GM21737 (cell line): ENCODE data around the gene RAB11A.
A peak's percentile ranks its signal among the peaks of the same experiment; 100 is the strongest.
"Not testable (repeated sequence)": the region's sequence is repeated elsewhere in the genome, so short reads cannot be mapped to it uniquely, and the experiment has no call there.

Experiments used
- ATAC-seq: cut with Tn5 transposase; IDR thresholded peaks from one replicate; pipeline ENCODE4 v1.9.1; 2021; ENCODE audit warnings: mild to moderate bottlenecking, moderate library complexity; ENCODE audit not compliant: unreplicated experiment

The RAB11A gene

GRCh38 chr15:65841121-65841930 is 28.0 kb upstream of the RAB11A start:
- no peak for ATAC-seq

DNA sequence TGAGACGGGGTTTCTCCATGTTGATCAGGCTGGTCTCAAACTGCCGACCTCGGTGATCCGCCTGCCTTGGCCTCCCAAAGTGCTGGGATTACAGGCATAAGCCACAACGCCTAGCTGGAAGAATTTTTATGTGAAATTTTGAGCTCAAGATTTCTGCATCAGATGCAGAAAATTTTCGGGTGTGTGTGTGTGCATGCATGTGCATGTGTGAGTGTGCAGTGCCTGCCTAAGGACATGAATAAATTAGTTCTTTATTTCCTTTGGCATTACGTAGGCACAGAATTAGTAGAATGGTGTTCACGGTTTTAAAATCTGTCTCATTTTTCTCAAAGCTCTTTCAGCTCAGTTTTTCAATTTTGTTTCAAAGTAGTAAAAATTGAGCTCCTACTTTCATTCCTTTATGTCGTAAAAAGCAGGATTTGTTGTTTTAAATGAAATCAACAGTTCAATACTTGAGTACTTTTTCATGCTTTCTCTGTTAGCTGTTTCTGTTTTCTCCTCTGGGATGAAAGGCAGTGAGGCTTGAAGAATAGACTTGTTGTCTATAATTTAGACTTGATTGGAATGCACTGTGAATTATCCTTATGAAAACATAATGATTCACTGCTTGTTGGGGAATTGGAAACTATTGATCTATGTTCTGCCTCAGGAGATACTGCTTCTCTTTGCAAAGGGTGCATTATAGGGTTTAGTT is 23.3 kb upstream of the RAB11A start:
- no peak for ATAC-seq

DNA sequence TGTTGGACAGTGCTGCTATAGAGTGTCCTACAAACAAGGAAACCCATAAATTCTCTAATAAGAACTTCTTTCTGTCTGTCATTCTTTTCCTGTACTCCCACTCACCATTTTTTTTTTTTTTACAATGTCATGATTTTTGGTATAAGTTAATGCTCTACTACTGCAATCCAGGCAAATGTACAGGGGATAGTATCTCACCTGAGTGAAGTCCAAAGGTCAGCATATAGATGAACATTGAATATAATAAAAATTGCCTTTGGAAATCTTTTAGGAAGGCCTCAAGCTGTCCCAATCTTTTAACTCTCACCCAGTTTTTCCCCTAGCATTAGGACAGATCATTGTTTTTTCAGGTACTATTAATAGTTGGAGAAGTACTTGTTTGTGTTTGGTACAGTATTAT is 21.3 kb upstream of the RAB11A start:
- ATAC-seq: no peak

- ATAC-seq: no peak
Measured at GRCh38 chr15:65851981-65852380, 17.3 kb upstream of the RAB11A start.

GRCh38 chr15:65856821-65857455 is 12.4 kb upstream of the RAB11A start:
- no peak for ATAC-seq

GRCh38 chr15:65857718-65858402 is 11.4 kb upstream of the RAB11A start:
- ATAC-seq: no peak

DNA sequence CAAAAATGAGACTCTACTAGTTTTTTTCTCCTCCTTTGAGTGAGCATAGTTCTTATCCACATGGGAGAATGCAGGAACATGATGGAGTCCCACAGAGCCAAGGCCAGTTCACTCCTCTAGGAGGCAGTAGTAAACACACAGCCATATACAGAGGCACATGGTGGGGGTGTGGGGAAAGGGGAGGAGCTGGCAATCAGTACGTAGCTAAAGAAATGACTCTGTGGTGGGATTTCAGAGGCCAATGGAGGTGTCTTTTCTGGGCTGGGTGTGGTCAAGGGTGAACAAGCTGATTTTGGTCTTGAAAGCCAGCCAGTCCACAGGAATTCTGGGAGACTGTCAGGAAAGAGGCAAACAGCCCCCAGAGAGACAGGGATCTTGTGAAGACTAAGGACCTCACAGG is 6.6 kb upstream of the RAB11A start:
- no peak for ATAC-seq

DNA sequence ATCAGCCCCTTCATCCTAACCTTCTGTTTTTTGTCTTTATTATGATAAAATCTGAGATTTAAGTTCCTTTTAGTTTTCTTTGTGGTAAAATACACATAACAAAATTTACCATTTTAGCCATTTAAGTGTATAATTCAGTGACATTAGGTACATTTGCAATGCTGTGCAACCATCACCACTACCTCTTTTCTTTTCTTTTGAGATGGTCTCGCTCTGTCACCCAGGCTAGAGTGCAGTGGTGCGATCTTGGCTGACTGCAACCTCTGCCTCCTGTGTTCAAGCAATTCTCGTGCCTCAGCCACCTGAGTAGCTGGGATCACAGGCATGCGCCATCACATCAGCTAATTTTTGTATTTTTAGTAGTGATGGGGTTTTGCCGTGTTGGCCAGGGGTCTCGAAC is 6.2 kb upstream of the RAB11A start:
- ATAC-seq: no peak

- no peak for ATAC-seq
Measured at GRCh38 chr15:65867244-65867643, 2.0 kb upstream of the RAB11A start.

- not testable (repeated sequence) for ATAC-seq
Measured at GRCh38 chr15:65867933-65868332, 1.4 kb upstream of the RAB11A start.

- ATAC-seq: no peak
Measured at GRCh38 chr15:65868546-65869125, 655 bp upstream of the RAB11A start.

DNA sequence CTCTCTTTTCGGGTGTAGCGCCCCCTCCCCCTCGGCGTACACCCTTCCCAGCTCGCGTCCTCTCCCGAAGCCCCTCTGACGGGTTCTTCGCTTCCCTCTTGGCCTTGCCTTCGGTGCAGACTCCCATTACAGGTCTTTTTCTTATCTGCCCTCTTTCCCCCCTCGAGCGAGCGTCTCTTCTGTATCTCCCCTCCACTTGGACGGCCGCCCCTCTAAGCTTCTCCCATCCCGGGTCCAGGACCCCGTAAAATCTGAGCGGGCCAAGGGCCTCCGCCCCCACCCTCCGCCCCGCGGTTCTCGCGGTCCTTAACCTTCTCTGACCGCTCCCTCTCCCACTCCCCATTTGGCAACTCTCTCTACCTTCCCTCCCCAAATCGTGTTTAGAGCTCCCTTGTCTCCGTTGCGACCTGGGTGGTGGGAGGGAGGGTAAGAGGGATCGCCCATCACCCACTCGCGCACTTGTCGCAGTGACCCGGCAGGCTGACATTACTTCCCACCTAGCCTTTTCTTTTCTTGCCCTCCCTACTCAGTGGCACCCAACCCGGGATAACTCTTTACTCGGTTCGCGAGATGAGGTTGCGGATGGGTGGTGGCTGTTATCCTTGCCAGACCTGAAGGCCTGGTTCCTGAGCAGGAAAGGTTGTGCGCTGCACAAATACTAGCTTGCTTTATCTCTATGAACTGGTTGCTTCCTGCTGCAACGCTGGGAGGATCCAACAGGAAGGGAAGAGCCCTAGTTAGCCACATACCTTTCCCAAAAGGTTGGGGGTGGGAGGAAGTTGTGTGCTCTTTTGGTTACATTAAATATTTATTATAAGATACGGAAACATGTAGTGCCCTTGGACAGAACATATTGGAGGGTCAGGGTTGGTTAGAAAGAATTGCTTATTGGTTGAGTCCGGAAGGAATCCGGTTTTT is 922 bp downstream of the RAB11A start:
- ATAC-seq: peak; percentile 11

DNA sequence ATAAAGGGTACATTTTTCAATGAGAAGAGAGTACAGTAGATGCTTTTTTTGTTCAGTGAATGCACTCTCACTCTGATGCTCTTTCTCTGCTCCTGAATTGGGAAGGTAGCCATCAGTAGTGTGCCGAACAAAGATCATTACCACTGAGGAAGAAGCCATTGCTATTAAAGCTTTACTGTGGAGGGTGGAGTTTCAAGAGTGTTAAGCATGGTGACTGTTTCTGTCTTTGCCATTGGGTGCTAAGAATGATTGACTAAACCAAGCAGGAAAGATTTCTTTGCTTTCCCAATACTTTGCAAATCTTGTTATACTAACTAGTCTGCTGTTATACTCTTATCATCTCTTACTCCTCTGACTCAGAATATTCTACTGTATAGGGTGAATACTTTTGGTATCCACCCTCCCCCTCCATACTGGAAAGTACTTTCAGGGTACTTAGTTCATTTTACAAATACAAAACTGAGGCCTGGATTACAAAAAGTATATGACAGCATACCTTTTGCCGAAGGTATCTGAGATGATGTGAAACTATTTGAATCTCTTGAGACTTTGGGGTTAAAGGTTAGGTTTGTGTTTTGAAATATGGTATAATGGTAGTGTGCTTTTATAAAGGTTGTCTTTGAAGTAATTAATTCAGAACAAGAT is 1.7 kb downstream of the RAB11A start:
- ATAC-seq: no peak

DNA sequence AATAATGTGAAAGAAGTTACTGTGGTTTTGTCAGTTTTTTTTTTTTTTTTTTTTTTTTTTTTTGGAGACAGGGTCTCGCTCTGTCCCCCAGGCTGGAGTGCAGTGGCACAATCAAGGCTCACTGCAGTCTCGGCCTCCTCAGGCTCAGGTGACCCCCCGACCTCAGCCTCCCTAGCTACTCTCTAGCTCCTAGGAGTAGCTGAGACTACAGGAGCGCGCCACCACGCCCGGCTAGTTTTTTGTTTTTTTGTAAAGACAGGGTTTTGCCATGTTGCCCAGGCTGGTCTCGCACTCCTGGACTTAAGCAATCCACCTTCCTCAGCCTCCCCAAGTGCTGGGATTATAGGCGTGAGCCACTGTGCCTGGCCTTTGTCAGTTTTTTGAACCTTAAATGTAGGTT is 2.6 kb downstream of the RAB11A start:
- not testable (repeated sequence) for ATAC-seq

- ATAC-seq: not testable (repeated sequence)
Measured at GRCh38 chr15:65872596-65872995, 3.3 kb downstream of the RAB11A start.

DNA sequence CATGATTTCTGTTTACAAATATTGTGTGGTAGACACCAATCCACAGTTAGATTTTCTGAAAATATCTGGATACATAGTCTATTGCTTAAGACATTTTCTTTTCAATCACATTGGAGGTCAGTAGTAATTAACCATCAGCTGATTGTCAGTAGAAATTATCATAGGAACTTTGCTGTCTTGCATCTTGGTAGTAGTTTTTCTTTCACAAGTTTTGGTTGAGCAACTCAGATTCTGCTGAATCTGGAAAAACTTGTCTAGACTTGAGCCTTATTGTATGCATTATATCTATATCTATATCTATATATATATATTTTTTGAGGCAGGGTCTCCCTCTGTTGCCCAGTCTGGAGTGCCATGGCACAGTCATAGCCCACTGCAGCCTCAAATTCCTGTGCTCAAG is 4.0 kb downstream of the RAB11A start:
- ATAC-seq: no peak

- ATAC-seq: no peak
Measured at GRCh38 chr15:65875458-65875857, 6.2 kb downstream of the RAB11A start.

DNA sequence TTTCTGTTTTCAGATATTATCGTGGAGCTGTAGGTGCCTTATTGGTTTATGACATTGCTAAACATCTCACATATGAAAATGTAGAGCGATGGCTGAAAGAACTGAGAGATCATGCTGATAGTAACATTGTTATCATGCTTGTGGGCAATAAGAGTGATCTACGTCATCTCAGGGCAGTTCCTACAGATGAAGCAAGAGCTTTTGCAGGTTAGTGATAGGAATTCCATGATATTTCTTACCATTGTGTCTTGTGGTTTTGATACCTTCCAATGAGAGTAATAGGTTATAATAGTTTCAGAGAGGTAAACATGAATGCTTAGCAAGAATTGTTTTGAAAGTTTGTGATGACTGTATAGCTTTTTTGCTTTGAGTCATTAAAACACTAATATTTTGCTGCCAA is 8.5 kb downstream of the RAB11A start:
- ATAC-seq: no peak

- ATAC-seq: no peak
Measured at GRCh38 chr15:65881766-65882434, 12.6 kb downstream of the RAB11A start.
